ENCODE results near the gene TM9SF1. TPM values are rescaled to one million over a fixed set of nuclear protein-coding genes. Genes with fewer than 3 reads are reported as not detected.

Gene TM9SF1
- total RNA-seq, 1 donor from 2014 or later, result 40.8 TPM

DNA sequence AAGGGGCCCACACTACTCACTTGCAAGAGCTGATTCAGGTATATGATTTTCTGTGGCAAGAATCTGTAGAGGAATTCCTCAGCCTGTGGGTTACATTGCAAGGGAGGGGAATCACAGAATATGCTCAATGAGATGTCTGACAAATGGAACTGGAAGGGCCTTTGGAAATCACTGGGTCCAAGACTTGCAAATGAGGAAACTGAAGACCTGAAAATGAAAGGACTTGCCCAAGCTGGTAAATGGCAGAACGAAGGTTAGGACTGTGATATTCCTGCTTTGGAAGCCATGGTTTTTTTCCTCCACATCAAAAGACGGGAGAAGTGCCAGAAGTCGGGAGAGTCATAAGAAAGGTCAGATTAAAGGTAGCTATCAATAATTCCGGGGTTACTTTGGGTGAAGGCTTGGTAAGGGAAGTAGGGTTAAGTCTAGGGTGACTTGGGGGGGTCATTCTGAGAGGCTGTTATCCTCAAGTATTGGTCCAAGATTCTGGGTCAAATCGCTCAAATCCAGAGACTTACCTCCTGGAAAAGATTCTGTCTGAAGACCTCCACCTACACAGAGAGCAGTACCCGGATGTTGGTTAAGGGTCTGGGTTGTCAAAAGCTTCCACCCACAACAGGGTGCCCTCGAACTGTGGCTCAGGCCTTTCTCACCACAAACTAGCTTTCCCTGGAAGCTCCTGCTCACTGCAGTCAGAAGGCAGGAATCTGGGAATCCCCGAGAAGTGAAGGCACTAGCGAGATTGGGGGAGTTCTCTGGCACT, 49.4 kb downstream of the TM9SF1 start:
- no peak for ATAC-seq
- no peak for DNase-seq (ENCODE audit: low spot score)
- intact Hi-C loops (cut with DNase I), result no loop called here

- intact Hi-C loops (cut with DNase I), result no loop called here
- no peak for ATAC-seq
Observed at GRCh38 chr14:24145219-24145618, 50.0 kb downstream of the TM9SF1 start.

DNA sequence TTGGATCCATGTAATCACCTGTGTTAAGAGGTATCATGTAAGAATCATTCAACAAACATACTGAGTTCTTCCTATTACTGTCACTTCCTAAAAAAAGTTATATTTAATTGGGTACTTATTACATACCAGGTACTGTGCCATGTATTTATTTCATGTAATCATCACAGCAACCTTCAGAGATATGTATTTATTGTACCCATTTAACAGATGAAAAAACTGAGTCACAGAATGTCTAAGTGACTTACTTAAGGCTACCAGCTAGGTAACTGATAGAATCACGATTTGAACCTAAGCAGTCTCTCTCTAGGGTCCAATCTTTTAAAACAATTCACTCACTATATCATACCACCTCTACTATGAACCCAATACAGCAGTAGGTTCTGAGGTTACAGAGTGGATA, 50.8 kb downstream of the TM9SF1 start:
- intact Hi-C loops (cut with DNase I), result no loop called here
- no peak for DNase-seq (ENCODE audit: low spot score)
- ATAC-seq, result no peak

More at GRCh38 chr14:24145219-24145618, 50.0 kb downstream of the TM9SF1 start:
- no peak for DNase-seq (ENCODE audit: low spot score)

DNA sequence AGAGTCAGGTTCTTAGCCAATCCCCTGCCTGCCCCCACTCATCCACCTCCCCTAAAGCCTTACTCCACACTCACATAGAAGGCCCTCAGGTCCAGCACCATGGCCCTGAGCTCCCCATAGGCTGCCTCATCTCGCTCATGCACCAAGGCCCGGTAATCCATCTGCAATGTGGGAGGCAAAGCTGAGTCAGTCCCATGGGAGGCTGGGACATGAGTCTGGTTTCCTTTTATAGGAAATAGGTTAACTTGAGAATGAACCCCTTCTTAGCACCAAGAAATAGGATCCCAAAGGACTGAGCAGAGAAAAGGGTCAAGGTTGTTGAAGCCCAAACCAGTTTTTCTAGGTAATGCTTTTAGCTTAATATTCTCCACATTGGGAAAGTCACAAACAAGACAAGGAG, 51.7 kb downstream of the TM9SF1 start:
- DNase-seq (ENCODE audit: low spot score) (no peak), ATAC-seq (no peak)
- intact Hi-C loops (cut with DNase I), result no loop called here

DNA sequence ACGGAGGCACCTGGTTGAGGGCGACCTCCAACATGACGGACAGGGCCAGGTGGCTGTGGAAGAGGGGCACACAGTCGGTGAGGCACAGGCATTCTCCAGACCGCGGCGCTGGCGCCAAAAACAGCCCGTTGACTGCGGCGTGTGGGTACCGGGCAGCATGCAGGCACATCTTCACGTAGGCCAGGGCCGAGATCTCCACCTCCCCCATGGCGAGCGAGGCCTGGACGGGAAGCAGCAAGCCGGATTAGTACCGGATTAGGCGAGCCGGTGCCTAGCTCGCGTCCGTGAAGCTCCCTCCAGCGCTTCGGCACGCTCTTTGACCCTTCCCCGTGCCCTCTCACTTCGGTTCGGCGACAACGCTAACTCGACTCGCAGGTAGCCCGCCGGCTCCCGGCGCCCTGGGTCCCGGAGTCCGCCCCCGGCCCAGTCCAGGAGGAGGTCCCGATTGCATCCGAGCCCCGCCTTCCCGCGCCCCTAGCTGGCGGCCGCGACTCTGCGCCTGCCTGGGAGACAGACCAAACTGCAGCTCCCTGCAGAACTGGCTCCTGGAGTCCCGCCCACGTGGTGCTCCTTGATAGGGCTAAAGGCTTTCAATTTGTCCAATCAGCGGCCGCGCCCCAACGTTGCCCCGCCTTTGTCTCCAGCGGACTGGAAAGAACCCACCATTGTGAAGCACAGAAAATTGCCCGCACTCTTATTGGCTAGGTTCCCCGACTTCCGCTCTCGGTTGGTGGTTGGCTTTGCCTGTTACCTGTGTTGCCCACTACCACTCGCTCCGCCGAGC, 54.0 kb downstream of the TM9SF1 start, which contains the start of gene EMC9:
EMC9 (minus strand) TSS at position 495 of the 784 bp plus-strand sequence; CDS start at position 208, 287 bp downstream.
- ATAC-seq (peak; percentile 97), DNase-seq (ENCODE audit: low spot score) (peak; percentile 100)
- intact Hi-C loops (cut with DNase I), result no loop called here

- intact Hi-C loops (cut with DNase I), result no loop called here
- ATAC-seq (no peak), DNase-seq (ENCODE audit: low spot score) (no peak)
Observed at GRCh38 chr14:24139272-24139934, 55.8 kb downstream of the TM9SF1 start.

Small RNA genes within 50 kb of the gene (microRNA-seq; reads per million reads assigned to microRNA genes)
- gene MIR7703, result not detected

Other genes with a start within 250 kb of the TM9SF1 start
- 24.3 TPM for gene DHRS4, start 241.7 kb downstream of the TM9SF1 start, total RNA-seq
- gene DHRS4L2, start 206.5 kb downstream of the TM9SF1 start, total RNA-seq, result 23.0 TPM
- 0.58 TPM for gene CARMIL3, start 143.4 kb downstream of the TM9SF1 start, total RNA-seq
- gene CPNE6, start 123.9 kb downstream of the TM9SF1 start, total RNA-seq, result not detected
- gene PCK2, start 101.1 kb downstream of the TM9SF1 start, total RNA-seq, result 11.9 TPM
- gene DCAF11, start 80.7 kb downstream of the TM9SF1 start, total RNA-seq, result 47.6 TPM
- gene NRL, start 80.5 kb downstream of the TM9SF1 start, total RNA-seq, result 2.9 TPM
- gene FITM1, start 64.8 kb downstream of the TM9SF1 start, total RNA-seq, result 0.76 TPM
- gene PSME1, start 59.2 kb downstream of the TM9SF1 start, total RNA-seq, result 116 TPM
- gene EMC9, start 53.9 kb downstream of the TM9SF1 start, total RNA-seq, result 14.8 TPM
- gene PSME2, start 48.8 kb downstream of the TM9SF1 start, total RNA-seq, result 77.7 TPM
- 61.5 TPM for gene RNF31, start 47.9 kb downstream of the TM9SF1 start, total RNA-seq
- gene IRF9, start 34.2 kb downstream of the TM9SF1 start, total RNA-seq, result 107 TPM
- 20.9 TPM for gene REC8, start 23.4 kb downstream of the TM9SF1 start, total RNA-seq
- gene IPO4, start 6.6 kb downstream of the TM9SF1 start, total RNA-seq, result 17.7 TPM
- gene TSSK4, start 10.3 kb upstream of the TM9SF1 start, total RNA-seq, result not detected
- gene CHMP4A, start 18.0 kb upstream of the TM9SF1 start, total RNA-seq, result 56.4 TPM
- 13.8 TPM for gene MDP1, start 20.6 kb upstream of the TM9SF1 start, total RNA-seq
- gene NEDD8, start 36.9 kb upstream of the TM9SF1 start, total RNA-seq, result 132 TPM
- 52.0 TPM for gene GMPR2, start 37.5 kb upstream of the TM9SF1 start, total RNA-seq
- 81.1 TPM for gene TINF2, start 47.2 kb upstream of the TM9SF1 start, total RNA-seq
- 13.2 TPM for gene TGM1, start 67.7 kb upstream of the TM9SF1 start, total RNA-seq
- 31.9 TPM for gene RABGGTA, start 76.2 kb upstream of the TM9SF1 start, total RNA-seq
- gene DHRS1, start 104.3 kb upstream of the TM9SF1 start, total RNA-seq, result 27.7 TPM
- 21.4 TPM for gene NOP9, start 104.4 kb upstream of the TM9SF1 start, total RNA-seq
- 17.3 TPM for gene CIDEB, start 112.5 kb upstream of the TM9SF1 start, total RNA-seq
- gene LTB4R2, start 114.7 kb upstream of the TM9SF1 start, total RNA-seq, result 5.6 TPM
- 6.7 TPM for gene LTB4R, start 116.1 kb upstream of the TM9SF1 start, total RNA-seq
- gene ADCY4, start 139.6 kb upstream of the TM9SF1 start, total RNA-seq, result 68.1 TPM
- gene RIPK3, start 144.6 kb upstream of the TM9SF1 start, total RNA-seq, result 8.9 TPM
- 78.9 TPM for gene NFATC4, start 172.7 kb upstream of the TM9SF1 start, total RNA-seq
- gene NYNRIN, start 203.6 kb upstream of the TM9SF1 start, total RNA-seq, result 20.0 TPM
- gene CBLN3, start 234.2 kb upstream of the TM9SF1 start, total RNA-seq, result 7.0 TPM
- 73.4 TPM for gene KHNYN, start 234.5 kb upstream of the TM9SF1 start, total RNA-seq
- gene SDR39U1, start 247.3 kb upstream of the TM9SF1 start, total RNA-seq, result 43.9 TPM